CD14-positive monocyte (primary cell): Measurements from ENCODE around the gene COL17A1. TPM values are rescaled to one million over a fixed set of nuclear protein-coding genes. Genes with fewer than 3 reads are reported as not detected.

Experiments
- DNase-seq, 3 donors: peaks; one replicate each; pipeline ENCODE4 v3.0.0-alpha.2; 2011 to 2022
- H2AFZ ChIP-seq: 2 replicates; pipeline ENCODE4 v1.6.0; 2012; ENCODE audit warnings: mild to moderate bottlenecking, low read depth, low read length, inconsistent platforms; ENCODE audit not compliant: insufficient read depth, poor library complexity, severe bottlenecking
- H3K27ac ChIP-seq, 2 donors: 1 replicate in 1 of 2; 2 replicates in 1 of 2; pipeline ENCODE4 v1.5.1; 2012 to 2013; ENCODE audit warnings: low read length in 2 of 2, control low read depth in 1 of 2, inconsistent platforms in 1 of 2, low read depth in 1 of 2, mild to moderate bottlenecking in 1 of 2
- H3K27me3 ChIP-seq, 2 donors: one replicate each; pipeline versions ENCODE4 v1.6.0 to v1.6.1; 2011 to 2013; ENCODE audit warnings: low read length in 2 of 2; ENCODE audit not compliant: control insufficient read depth in 2 of 2, insufficient read depth in 2 of 2
- H3K36me3 ChIP-seq, 2 donors: replicated peaks in 1 of 2; 1 replicate in 1 of 2; 2 replicates in 1 of 2; pipeline versions ENCODE4 v1.5.1 to v1.6.1; 2012 to 2013; ENCODE audit warnings: low read length in 2 of 2, control low read depth in 1 of 2, inconsistent platforms in 1 of 2, mild to moderate bottlenecking in 1 of 2; ENCODE audit not compliant: insufficient read depth in 2 of 2, control insufficient read depth in 1 of 2
- H3K4me1 ChIP-seq, 2 donors: 1 replicate in 1 of 2; 2 replicates in 1 of 2; pipeline versions ENCODE4 v1.5.1 to v1.6.1; 2012 to 2013; ENCODE audit warnings: low read length in 2 of 2, control low read depth in 1 of 2, inconsistent platforms in 1 of 2, mild to moderate bottlenecking in 1 of 2, moderate library complexity in 1 of 2; ENCODE audit not compliant: insufficient read depth in 2 of 2, control insufficient read depth in 1 of 2
- H3K4me2 ChIP-seq: replicated peaks from 2 replicates; pipeline ENCODE3; 2012; ENCODE audit warnings: low read length, moderate library complexity, mild to moderate bottlenecking; ENCODE audit not compliant: poor library complexity, severe bottlenecking; ENCODE audit errors: extremely low read depth
- H3K4me3 ChIP-seq, 3 experiments: fragments of 200-600 bp in 1 of 3; sonication (generic) in 1 of 3; replicated peaks in 1 of 3; 1 replicate in 2 of 3; 2 replicates in 1 of 3; pipeline ENCODE4 v1.5.1; 2011 to 2013; ENCODE audit warnings: low read length in 3 of 3, mild to moderate bottlenecking in 3 of 3, control low read depth in 2 of 3, low read depth in 2 of 3, inconsistent platforms in 1 of 3, moderate library complexity in 1 of 3
- H3K79me2 ChIP-seq: 2 replicates; pipeline ENCODE4 v1.6.0; 2012; ENCODE audit warnings: mild to moderate bottlenecking, control low read depth, inconsistent platforms, low read length, moderate library complexity; ENCODE audit not compliant: insufficient read depth
- H3K9ac ChIP-seq: 2 replicates; pipeline ENCODE4 v1.6.0; 2017; ENCODE audit warnings: low read length, mild to moderate bottlenecking; ENCODE audit not compliant: insufficient read depth, poor library complexity, severe bottlenecking
- H3K9me3 ChIP-seq, 2 donors: replicated peaks in 1 of 2; 1 replicate in 1 of 2; 2 replicates in 1 of 2; pipeline versions ENCODE4 v1.5.1 to v1.6.1; 2012 to 2013; ENCODE audit warnings: low read length in 2 of 2, control low read depth in 1 of 2; ENCODE audit not compliant: control insufficient read depth in 1 of 2, insufficient read depth in 1 of 2
- H4K20me1 ChIP-seq: 2 replicates; pipeline ENCODE4 v1.6.0; 2012; ENCODE audit warnings: mild to moderate bottlenecking, low read length, control low read depth, moderate library complexity; ENCODE audit not compliant: insufficient read depth
- H3K27ac Mint-ChIP-seq, 7 donors: one replicate each; pipeline ENCODE4 v1.8.0; 2020; ENCODE audit warnings: mild to moderate bottlenecking in 7 of 7, mixed read lengths in 7 of 7, moderate library complexity in 6 of 7, inconsistent platforms in 2 of 7
- H3K27me3 Mint-ChIP-seq, 3 donors: one replicate each; pipeline ENCODE4 v1.8.0; 2021 to 2022; ENCODE audit warnings: low read depth in 3 of 3, mild to moderate bottlenecking in 3 of 3, mixed read lengths in 3 of 3, moderate library complexity in 3 of 3, inconsistent platforms in 1 of 3
- H3K36me3 Mint-ChIP-seq, 2 donors: one replicate each; pipeline ENCODE4 v1.8.0; 2020; ENCODE audit warnings: mixed read lengths in 2 of 2, inconsistent platforms in 1 of 2, mild to moderate bottlenecking in 1 of 2
- H3K4me1 Mint-ChIP-seq: one replicate; pipeline ENCODE4 v1.8.0; 2020; ENCODE audit warnings: mild to moderate bottlenecking, mixed read lengths
- H3K4me3 Mint-ChIP-seq, 2 donors: one replicate each; pipeline ENCODE4 v1.8.0; 2020; ENCODE audit warnings: mild to moderate bottlenecking in 2 of 2, mixed read lengths in 2 of 2, moderate library complexity in 1 of 2
- H3K9me3 Mint-ChIP-seq, 7 donors: one replicate each; pipeline ENCODE4 v1.8.0; 2020 to 2022; ENCODE audit warnings: mixed read lengths in 7 of 7, mild to moderate bottlenecking in 6 of 7, moderate library complexity in 6 of 7, inconsistent platforms in 2 of 7
- CTCF ChIP-seq: fragments of 200-600 bp; IDR thresholded peaks from one replicate; pipeline ENCODE4 v1.8.0; 2022; ENCODE audit warnings: antibody characterized with exemption, mild to moderate bottlenecking
- WGBS: methylation state at CpG from one replicate; pipeline ENCODE4 v1.1.5; 2013; ENCODE audit warnings: missing lambda C conversion rate; ENCODE audit not compliant: insufficient coverage; 5-methylcytosine and 5-hydroxymethylcytosine counted together
- intact Hi-C, 2 donors: fragments of 100-400 bp; cut with micrococcal nuclease; formaldehyde crosslinking; loops; one replicate each; pipeline versions ENCODE4 v1.15.0 to v1.15.1; 2023
- polyA plus RNA-seq, 3 donors: library from polyadenylated mRNA; depleted of rRNA in 1 of 3; unstranded in 2 of 3; stranded (reverse) in 1 of 3; fragments of 300-500 nt in 2 of 3; fragments of >200 nt in 1 of 3; fragmentation: Illumina TruSeq in 2 of 3; gene quantifications; 1 replicate in 2 of 3; 2 replicates in 1 of 3; pipeline ENCODE4 v1.2.3, GENCODE V29; 2012 to 2021

Gene COL17A1
- polyA plus RNA-seq, 3 donors: not detected

- no peak overlapping the region for H3K4me3 ChIP-seq
- 100% methylated on average over 2 of the region's 6 CpGs for whole genome bisulfite sequencing
- peaks cover 0 to 2% (median 0%) of the 10 kb centered on the region in 3 donors for H3K27me3 Mint-ChIP-seq
- H3K36me3 Mint-ChIP-seq: peaks cover 62 to 78% of the 10 kb centered on the region in 2 donors
- no peak for TF ChIP-seq CTCF
- H3K4me3 Mint-ChIP-seq: no peak overlapping the region
- peaks cover 0 to 8% of the 10 kb centered on the region in 2 donors for H3K4me1 ChIP-seq
- no peaks in the 10 kb centered on the region for H3K9me3 ChIP-seq
- no peaks in the 10 kb centered on the region for H4K20me1 ChIP-seq
- intact Hi-C loops: no loop called here
- H3K9me3 Mint-ChIP-seq: no peaks in the 10 kb centered on the region
- no peak overlapping the region for H3K27ac Mint-ChIP-seq
- H3K27ac ChIP-seq: no peak overlapping the region
- no peaks in the 10 kb centered on the region for H3K79me2 ChIP-seq
- no peak overlapping the region for H2AFZ ChIP-seq
- peaks cover 14% of the 10 kb centered on the region for H3K4me1 Mint-ChIP-seq
- H3K4me2 ChIP-seq: no peak overlapping the region
- H3K9ac ChIP-seq: no peak overlapping the region
- H3K36me3 ChIP-seq: peaks cover 56 to 93% of the 10 kb centered on the region in 2 donors
- H3K27me3 ChIP-seq: no peaks in the 10 kb centered on the region
- no peak for DNase-seq
Measured at GRCh38 chr10:104028146-104028545, 57.5 kb downstream of the COL17A1 start.

GRCh38 chr10:104026762-104027161 is 58.9 kb downstream of the COL17A1 start:
- Histone ChIP-seq H4K20me1 (no peaks in the 10 kb centered on the region), H3K9ac (no peak overlapping the region), H2AFZ (no peak overlapping the region), H3K4me3 (no peak overlapping the region), H3K36me3 (peaks cover 65 to 93% of the 10 kb centered on the region in 2 donors), H3K27ac (no peak overlapping the region), H3K4me2 (no peak overlapping the region), H3K4me1 (peaks cover 0 to 5% of the 10 kb centered on the region in 2 donors), H3K27me3 (no peaks in the 10 kb centered on the region), H3K9me3 (no peaks in the 10 kb centered on the region), H3K79me2 (no peaks in the 10 kb centered on the region)
- Mint-ChIP-seq H3K27me3 (peaks cover 0 to 2% (median 0%) of the 10 kb centered on the region in 3 donors), H3K4me1 (peaks cover 5% of the 10 kb centered on the region), H3K9me3 (no peaks in the 10 kb centered on the region), H3K4me3 (no peak overlapping the region), H3K27ac (no peak overlapping the region), H3K36me3 (peaks cover 61 to 79% of the 10 kb centered on the region in 2 donors)
- DNase-seq: no peak
- no peak for TF ChIP-seq CTCF
- 100% methylated on average over 1 of the region's 2 CpGs for WGBS
- intact Hi-C loops: no loop called here
